H1 (cell line): ENCODE measurements around the gene VWA5A. TPM values are rescaled to one million over a fixed set of nuclear protein-coding genes. Genes with fewer than 3 reads are reported as not detected.
A peak's percentile ranks its signal among the peaks of the same experiment; 100 is the strongest.

Experiments used
- CTCF ChIA-PET: fragments of 300-600 bp; sonication (Branson Sonifier 250); formaldehyde crosslinking; loops from one replicate; lab custom pipeline; 2021; ENCODE audit not compliant: partially characterized antibody; lab: Charles Lee
- POLR2A ChIA-PET: fragments of 300-600 bp; sonication (Branson Sonifier 250); formaldehyde crosslinking; loops from one replicate; lab custom pipeline; 2021; ENCODE audit warnings: inconsistent platforms; ENCODE audit not compliant: partially characterized antibody; lab: Charles Lee
- DNase-seq, 2 experiments: peaks; one replicate each; pipeline versions ENCODE4 v3.0.0 to v3.0.0-alpha.2; 2010 to 2022; ENCODE audit warnings: low spot score in 2 of 2, low read depth in 1 of 2, mixed read lengths in 1 of 2
- FAIRE-seq: peaks from 2 replicates; lab custom pipeline; 2011; peaks lifted over from hg19 to GRCh38; lab: Jason Lieb, UNC
- H2AFZ ChIP-seq: 2 replicates; pipeline ENCODE4 v1.8.1; 2012; ENCODE audit warnings: low read length, inconsistent platforms
- H2AK5ac ChIP-seq: 2 replicates; pipeline ENCODE4 v1.6.1; 2013; ENCODE audit warnings: low read depth, low read length
- H2BK120ac ChIP-seq: replicated peaks from 2 replicates; pipeline ENCODE3; 2013; ENCODE audit warnings: low read depth, low read length, inconsistent platforms
- H2BK12ac ChIP-seq: 2 replicates; pipeline ENCODE4 v1.6.1; 2013; ENCODE audit warnings: low read depth, low read length
- H2BK15ac ChIP-seq: 2 replicates; pipeline ENCODE4 v1.6.1; 2013; ENCODE audit warnings: low read length
- H2BK20ac ChIP-seq: 2 replicates; pipeline ENCODE4 v1.6.1; 2013; ENCODE audit warnings: low read length
- H2BK5ac ChIP-seq: 2 replicates; pipeline ENCODE4 v1.6.1; 2013; ENCODE audit warnings: low read depth, low read length
- H3K14ac ChIP-seq: 2 replicates; pipeline ENCODE4 v1.6.1; 2013; ENCODE audit warnings: inconsistent platforms; ENCODE audit not compliant: insufficient read length
- H3K18ac ChIP-seq: 2 replicates; pipeline ENCODE4 v1.6.1; 2013; ENCODE audit warnings: low read length; ENCODE audit errors: extremely low read depth
- H3K23ac ChIP-seq: 2 replicates; pipeline ENCODE4 v1.6.1; 2013; ENCODE audit warnings: inconsistent platforms; ENCODE audit not compliant: insufficient read length
- H3K23me2 ChIP-seq: 2 replicates; pipeline ENCODE4 v1.6.1; 2013; ENCODE audit warnings: low read depth, low read length
- H3K27ac ChIP-seq: 2 replicates; pipeline ENCODE4 v1.6.1; 2011; ENCODE audit warnings: low read depth, low read length, inconsistent platforms
- H3K27me3 ChIP-seq, 4 experiments: replicated peaks in 1 of 4; 1 replicate in 1 of 4; 2 replicates in 3 of 4; pipeline versions ENCODE4 v1.6.1 to v1.8.1; 2011 to 2013; ENCODE audit warnings: low read length in 3 of 4, mild to moderate bottlenecking in 3 of 4, inconsistent platforms in 2 of 4, mixed read lengths in 2 of 4, moderate library complexity in 1 of 4; ENCODE audit not compliant: control insufficient read depth in 3 of 4, insufficient read depth in 3 of 4; ENCODE audit errors: extremely low read depth in 1 of 4
- H3K36me3 ChIP-seq, 4 experiments: 2 replicates each; pipeline versions ENCODE4 v1.6.1 to v1.8.1; 2011 to 2013; ENCODE audit warnings: mild to moderate bottlenecking in 4 of 4, low read length in 3 of 4, moderate library complexity in 2 of 4, control low read depth in 1 of 4, inconsistent platforms in 1 of 4; ENCODE audit not compliant: insufficient read depth in 4 of 4, control insufficient read depth in 2 of 4
- H3K4ac ChIP-seq: replicated peaks from 2 replicates; pipeline ENCODE3; 2013; ENCODE audit warnings: low read length, low read depth, mixed read lengths, inconsistent platforms; ENCODE audit not compliant: insufficient read length
- H3K4me1 ChIP-seq, 4 experiments: replicated peaks in 1 of 4; 1 replicate in 1 of 4; 2 replicates in 3 of 4; pipeline versions ENCODE4 v1.6.1 to v1.8.1; 2011 to 2013; ENCODE audit warnings: low read length in 3 of 4, inconsistent platforms in 2 of 4, mixed read lengths in 1 of 4; ENCODE audit not compliant: insufficient read depth in 4 of 4, control insufficient read depth in 3 of 4
- H3K4me2 ChIP-seq, 2 experiments: 2 replicates each; pipeline versions ENCODE4 v1.6.1 to v1.8.1; 2011 to 2013; ENCODE audit warnings: low read depth in 2 of 2, low read length in 2 of 2, control low read depth in 1 of 2, inconsistent platforms in 1 of 2, mild to moderate bottlenecking in 1 of 2; ENCODE audit not compliant: insufficient read depth in 1 of 2
- H3K4me3 ChIP-seq, 4 experiments: fragments of 200-600, 300-600 bp in 1 of 4; sonication (generic), shearing (Covaris generic), sonication (Bioruptor Twin) in 1 of 4; 2 replicates each; pipeline versions ENCODE4 v1.5.1 to v1.8.1; 2011 to 2016; ENCODE audit warnings: low read length in 4 of 4, low read depth in 3 of 4, control low read depth in 2 of 4, inconsistent platforms in 2 of 4, mild to moderate bottlenecking in 2 of 4, mixed read lengths in 1 of 4, moderate library complexity in 1 of 4; ENCODE audit not compliant: insufficient read depth in 2 of 4; ENCODE audit errors: extremely low read depth in 1 of 4
- H3K56ac ChIP-seq: replicated peaks from 2 replicates; pipeline ENCODE3; 2013; ENCODE audit warnings: low read depth, mild to moderate bottlenecking, mixed read lengths, low read length, inconsistent platforms; ENCODE audit not compliant: insufficient read length
- H3K79me1 ChIP-seq: 2 replicates; pipeline ENCODE4 v1.6.1; 2013; ENCODE audit warnings: low read depth, low read length, control low read depth
- H3K79me2 ChIP-seq, 2 experiments: 2 replicates each; pipeline versions ENCODE4 v1.6.1 to v1.8.1; 2012 to 2013; ENCODE audit warnings: low read length in 2 of 2, mild to moderate bottlenecking in 2 of 2, inconsistent platforms in 1 of 2; ENCODE audit not compliant: insufficient read depth in 2 of 2, control insufficient read depth in 1 of 2
- H3K9ac ChIP-seq, 4 experiments: replicated peaks in 1 of 4; 1 replicate in 1 of 4; 2 replicates in 3 of 4; pipeline versions ENCODE4 v1.6.1 to v1.8.1; 2011 to 2013; ENCODE audit warnings: low read depth in 3 of 4, low read length in 3 of 4, control low read depth in 2 of 4, mild to moderate bottlenecking in 2 of 4, moderate library complexity in 2 of 4, inconsistent platforms in 1 of 4; ENCODE audit errors: extremely low read depth in 1 of 4
- H3K9me3 ChIP-seq, 2 experiments: 2 replicates each; pipeline versions ENCODE4 v1.6.1 to v1.8.1; 2012 to 2013; ENCODE audit warnings: mild to moderate bottlenecking in 2 of 2, moderate library complexity in 2 of 2, control low read depth in 1 of 2, inconsistent platforms in 1 of 2, low read depth in 1 of 2, low read length in 1 of 2, mixed read lengths in 1 of 2; ENCODE audit not compliant: insufficient read depth in 2 of 2
- H4K20me1 ChIP-seq, 2 experiments: replicated peaks in 1 of 2; 2 replicates each; pipeline versions ENCODE3 to v1.8.1; 2011 to 2013; ENCODE audit warnings: inconsistent platforms in 2 of 2, low read length in 2 of 2, mild to moderate bottlenecking in 1 of 2; ENCODE audit not compliant: insufficient read depth in 2 of 2, control insufficient read depth in 1 of 2
- H4K5ac ChIP-seq: 2 replicates; pipeline ENCODE4 v1.6.1; 2013; ENCODE audit warnings: low read length, low read depth, mixed read lengths, inconsistent platforms; ENCODE audit not compliant: insufficient read length
- H4K8ac ChIP-seq: 2 replicates; pipeline ENCODE4 v1.8.0; 2013; ENCODE audit warnings: mild to moderate bottlenecking, moderate library complexity, low read length, inconsistent platforms; ENCODE audit not compliant: insufficient read depth; ENCODE audit errors: extremely low read depth
- H4K91ac ChIP-seq: replicated peaks from 2 replicates; pipeline ENCODE3; 2013; ENCODE audit warnings: low read length, mixed read lengths, inconsistent platforms; ENCODE audit not compliant: insufficient read length
- BACH1 ChIP-seq: IDR thresholded peaks from 2 replicates; pipeline ENCODE4 v1.6.1; 2012; ENCODE audit warnings: low read length, improper control_type of control experiment
- CREB1 ChIP-seq: IDR thresholded peaks from 2 replicates; pipeline ENCODE4 v1.6.1; 2012; ENCODE audit warnings: inconsistent platforms
- GTF2F1 ChIP-seq: IDR thresholded peaks from 2 replicates; pipeline ENCODE4 v1.6.1; 2012; ENCODE audit warnings: low read depth, low read length, improper control_type of control experiment, borderline replicate concordance
- MAFK ChIP-seq: IDR thresholded peaks from 2 replicates; pipeline ENCODE4 v1.6.1; 2012; ENCODE audit warnings: low read depth, mild to moderate bottlenecking, improper control_type of control experiment, low read length
- NRF1 ChIP-seq: IDR thresholded peaks from 2 replicates; pipeline ENCODE4 v1.6.1; 2011; ENCODE audit warnings: mild to moderate bottlenecking, low read depth, low read length, improper control_type of control experiment
- RFX5 ChIP-seq: IDR thresholded peaks from 2 replicates; pipeline ENCODE4 v1.6.1; 2011; ENCODE audit warnings: low read depth, low read length, improper control_type of control experiment, borderline replicate concordance
- RNF2 ChIP-seq: fragments of 200-900, 300-1000 bp; sonication (generic); IDR thresholded peaks from 2 replicates; pipeline ENCODE4 v1.7.1; 2016; ENCODE audit warnings: borderline replicate concordance, low read depth, mild to moderate bottlenecking, antibody characterized with exemption, low read length; ENCODE audit not compliant: poor library complexity, severe bottlenecking; ENCODE audit errors: missing control alignments
- SP2 ChIP-seq: IDR thresholded peaks from 2 replicates; pipeline ENCODE4 v1.6.1; 2012; ENCODE audit warnings: mild to moderate bottlenecking, low read length, inconsistent platforms
- WGBS, 2 experiments: shearing (Covaris generic) in 1 of 2; methylation state at CpG; one replicate each; pipeline versions ENCODE4 v1.1.6 to v1.1.7; 2013 to 2015; ENCODE audit warnings: low lambda C conversion rate in 2 of 2, mixed read lengths in 2 of 2, inconsistent platforms in 1 of 2, low coverage in 1 of 2, missing lambda C conversion rate in 1 of 2; ENCODE audit not compliant: insufficient replicate concordance in 2 of 2, insufficient coverage in 1 of 2, insufficient read length in 1 of 2; ENCODE audit errors: extremely low coverage in 1 of 2, missing lambda C conversion rate in 1 of 2; 5-methylcytosine and 5-hydroxymethylcytosine counted together
- long read RNA-seq, 2 experiments: library from RNA in 1 of 2; library from capped mRNA in 1 of 2; stranded (forward); transcript quantifications; one replicate each; pipeline ENCODE4 v2.0.0, GENCODE V29; 2021; ENCODE audit warnings: inconsistent platforms in 1 of 2
- polyA minus RNA-seq, 3 experiments: library from RNA; depleted of rRNA, polyadenylated mRNA; stranded (reverse); fragments of >200 nt; gene quantifications; 1 replicate in 2 of 3; 2 replicates in 1 of 3; pipeline ENCODE4 v1.2.3, GENCODE V29; 2011
- polyA plus RNA-seq, 7 experiments: library from polyadenylated mRNA; depleted of rRNA in 3 of 7; stranded (reverse) in 5 of 7; unstranded in 2 of 7; fragments of >200 nt in 5 of 7; fragments of 200-250 nt in 2 of 7; gene quantifications; 1 replicate in 5 of 7; 2 replicates in 1 of 7; 4 replicates in 1 of 7; pipeline versions ENCODE4 v1.2.1 to v1.2.3, GENCODE V29; 2011 to 2013; ENCODE audit warnings: missing spikeins in 2 of 7, mixed read lengths in 2 of 7
- total RNA-seq: library from RNA; stranded (reverse); fragmentation: NEBNext Ultra II Directional; extraction: Animal tissue kit (Norgen Biotek cat#: 25700); gene quantifications from 2 replicates; pipeline ENCODE4 v1.2.1, GENCODE V29; 2021

VWA5A gene
- 18.8 and 20.4 TPM in 2 replicates for total RNA-seq
- 8.7 and 12.5 TPM in 2 replicates for polyA plus RNA-seq (2011; rRNA removed)
- polyA plus RNA-seq (2011; cell fraction: cytosol; rRNA removed) = 14.9 TPM
- 21.1 TPM for polyA plus RNA-seq (2011; cell fraction: nucleus; rRNA removed)
- polyA plus RNA-seq (2012, experiment 1 of 2) = 13.9 to 19.8 TPM (median 16.3 TPM) in 4 replicates
- polyA plus RNA-seq (2012, experiment 2 of 2) = 7.7 TPM
- 17.1 TPM for polyA plus RNA-seq (2013, experiment 1 of 2)
- polyA plus RNA-seq (2013, experiment 2 of 2) = 16.7 TPM
- 20.0 and 28.5 TPM in 2 replicates for polyA minus RNA-seq (2011; rRNA and poly(A)+ RNA removed)
- polyA minus RNA-seq (2011; cell fraction: cytosol; rRNA and poly(A)+ RNA removed) = 7.8 TPM
- 20.6 TPM for polyA minus RNA-seq (2011; cell fraction: nucleus; rRNA and poly(A)+ RNA removed)
- long read RNA-seq, experiment 1, partial matches to known transcripts = 9 of 19 reads
- long read RNA-seq, experiment 1, other reads (novel, unspliced or antisense) = 6 of 19 reads
- long read RNA-seq, experiment 2, full-length matches to known transcripts = 15 of 16 reads
- long read RNA-seq, experiment 2, partial matches to known transcripts = 1 of 16 reads
- long read RNA-seq, experiment 2, other reads (novel, unspliced or antisense) = 0 of 16 reads

GRCh38 chr11:124114942-124115781, at the start of gene VWA5A:
Gene VWA5A, plus strand, starts transcription at chr11:124115450. Its CDS starts 2,062 bp downstream, at chr11:124117512.
- no peak within 1 kb of the TSS for H2BK12ac ChIP-seq
- H2BK120ac ChIP-seq = no peak within 1 kb of the TSS
- H2BK15ac ChIP-seq = no peak within 1 kb of the TSS
- no peaks in the 10 kb centered on the region for H3K27me3 ChIP-seq
- no peak within 1 kb of the TSS for H3K56ac ChIP-seq
- no peak within 1 kb of the TSS for H3K27ac ChIP-seq
- H3K9ac ChIP-seq = peak within 1 kb of the TSS in 2 of 4 experiments; percentile 10 to 24; a peak in 1 of 7 replicates
- H3K79me1 ChIP-seq = no peaks in the 10 kb centered on the region; the same call in 1 of the 2 replicates
- H3K36me3 ChIP-seq = peaks cover 2 to 22% (median 8%) of the 10 kb centered on the region in 4 experiments; a peak in 5 of 8 replicates
- H4K8ac ChIP-seq = no peak within 1 kb of the TSS
- H4K20me1 ChIP-seq = no peaks in the 10 kb centered on the region
- no peaks in the 10 kb centered on the region for H3K79me2 ChIP-seq
- peak within 1 kb of the TSS; percentile 69 to 70 for H3K4me2 ChIP-seq
- DNase-seq (peak; percentile 57 to 70), FAIRE-seq (peak; percentile 89)
- H3K4me3 ChIP-seq = peak within 1 kb of the TSS; percentile 55 to 70 (median 63)
- WGBS, 2 experiments = 9% methylated on average over 16 of the region's 16 CpGs; no CpG with 5 or more reads in 1 of the 2 experiments
- H3K14ac ChIP-seq = no peak within 1 kb of the TSS
- no peak within 1 kb of the TSS for H2AK5ac ChIP-seq
- H4K5ac ChIP-seq = no peak within 1 kb of the TSS
- H3K4ac ChIP-seq = no peak within 1 kb of the TSS
- H2BK5ac ChIP-seq = no peak within 1 kb of the TSS
- peak within 1 kb of the TSS; percentile 96 for H2AFZ ChIP-seq
- ChIA-PET CTCF (interaction anchor here (0.9 to 3.0 kb wide), 8 partner anchors 8 to 162 kb away, joined by 3 to 11 read pairs (median 5); no protein-coding TSS in a partner anchor), POLR2A (interaction anchor here (0.7 to 1.8 kb wide), 5 partner anchors 11 to 39 kb away, joined by 3 to 5 read pairs (median 3); no protein-coding TSS in a partner anchor)
- H4K91ac ChIP-seq = no peak within 1 kb of the TSS
- H3K4me1 ChIP-seq = peaks cover 0 to 8% (median 4%) of the 10 kb centered on the region in 4 experiments; a peak in 4 of 7 replicates
- no peak within 1 kb of the TSS for H2BK20ac ChIP-seq
- H3K9me3 ChIP-seq = no peaks in the 10 kb centered on the region
- 0 out of 2 replicates have a peak, but pooled peaks cover 8% of the 10 kb centered on the region for H3K23me2 ChIP-seq
- 0 out of 2 replicates have a peak within 1 kb of the TSS, but pooled peaks have one; percentile 15 for H3K18ac ChIP-seq
- no peak within 1 kb of the TSS for H3K23ac ChIP-seq
- no peak for TF ChIP-seq NRF1
- no peak for TF ChIP-seq RFX5
- TF ChIP-seq MAFK = no peak
- TF ChIP-seq SP2 = no peak
- TF ChIP-seq BACH1 = no peak
- no peak for TF ChIP-seq RNF2
- no peak for TF ChIP-seq GTF2F1
- TF ChIP-seq CREB1 = no peak; the same call in 1 of the 2 replicates
